ENCODE measurements around the gene SNX8. TPM values are rescaled to one million over a fixed set of nuclear protein-coding genes. Genes with fewer than 3 reads are reported as not detected.
"Not testable (repeated sequence)": the region's sequence is repeated elsewhere in the genome, so short reads cannot be mapped to it uniquely, and the experiment has no call there.

Gene SNX8
- total RNA-seq, 2 donors from 2014 or later, result 34.2 to 35.9 TPM

DNA sequence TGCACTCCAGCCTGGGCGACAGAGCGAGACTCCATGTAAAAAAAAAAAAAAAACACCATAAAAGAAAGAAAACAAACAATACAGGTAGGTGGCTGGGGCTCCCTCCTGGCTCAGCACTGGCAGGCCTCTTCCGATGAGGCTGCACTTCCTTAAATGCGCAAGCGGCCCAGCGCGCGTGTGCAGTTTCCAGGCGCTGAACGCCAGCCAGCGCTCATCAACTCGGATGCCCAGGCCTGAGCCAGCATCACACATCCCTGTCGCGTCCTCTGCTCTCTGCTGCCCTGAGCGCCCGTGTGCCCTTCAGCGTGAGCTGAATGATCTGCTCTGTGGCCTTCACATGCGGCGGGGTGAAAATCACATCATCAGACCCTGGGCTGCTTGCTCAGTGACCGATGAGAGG lies 40.4 kb downstream of the SNX8 start:
- intact Hi-C loops (cut with DNase I), result no loop called here
- no peak for DNase-seq (ENCODE audit: low spot score)

DNA sequence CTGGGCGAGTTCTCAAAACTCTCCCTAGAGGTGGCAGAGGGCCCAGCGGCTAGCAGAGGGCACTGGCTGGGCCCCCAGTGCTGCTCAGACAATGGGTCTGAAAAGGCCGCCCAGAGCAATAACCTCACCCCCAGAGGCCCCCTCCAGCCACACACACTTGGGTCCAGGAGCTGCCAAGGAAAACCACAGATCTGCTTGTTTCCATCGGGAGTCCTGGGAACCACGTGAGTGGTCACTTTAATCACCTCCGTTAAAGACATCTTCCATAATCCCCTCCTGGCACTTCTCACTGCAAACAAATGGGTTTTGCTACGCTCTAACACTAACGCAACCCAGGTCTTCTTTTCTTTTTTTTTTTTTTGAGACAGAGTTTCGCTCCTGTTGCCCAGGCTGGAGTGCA lies 42.2 kb downstream of the SNX8 start:
- DNase-seq (ENCODE audit: low spot score), result no peak

DNA sequence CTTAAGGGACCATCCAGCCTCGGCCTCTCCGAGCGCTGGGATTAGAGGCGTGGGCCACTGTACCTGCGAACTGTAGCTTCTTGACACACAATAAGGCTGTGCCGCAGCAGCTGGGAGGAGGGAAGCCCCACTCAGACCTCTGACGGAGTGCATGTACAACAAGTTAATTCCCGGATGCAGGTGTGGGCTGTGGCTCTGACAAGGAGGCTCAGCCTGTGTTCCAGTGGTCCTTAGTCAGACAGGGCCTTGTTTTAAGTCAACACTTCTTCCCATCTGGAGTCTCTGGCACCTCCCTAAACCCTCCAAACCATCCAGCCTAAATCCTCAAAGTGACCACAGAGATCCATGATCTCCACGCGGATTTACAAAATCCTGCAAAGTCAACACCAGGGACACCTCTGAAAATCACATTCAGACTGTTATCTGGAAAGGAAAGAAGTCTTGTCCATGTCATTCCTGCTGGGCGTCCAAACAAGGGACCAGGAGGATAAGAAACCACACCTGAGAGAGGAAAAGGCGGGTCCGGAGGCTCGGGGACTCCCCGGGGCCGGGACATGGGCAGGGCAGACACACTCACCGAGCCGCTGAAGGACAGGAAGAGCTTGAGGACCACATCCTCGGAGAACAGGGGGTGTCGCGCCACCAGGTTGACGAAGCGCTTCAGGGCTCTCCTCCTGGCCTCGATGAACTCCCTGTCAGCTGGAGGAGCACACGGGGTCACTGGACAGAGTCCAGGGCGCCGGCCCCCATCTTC lies 42.8 kb downstream of the SNX8 start:
- no peak for DNase-seq (ENCODE audit: low spot score)
- intact Hi-C loops (cut with DNase I), result no loop called here

More for the DNA sequence above, 42.2 kb downstream of the SNX8 start:
- intact Hi-C loops (cut with DNase I), result no loop called here

DNA sequence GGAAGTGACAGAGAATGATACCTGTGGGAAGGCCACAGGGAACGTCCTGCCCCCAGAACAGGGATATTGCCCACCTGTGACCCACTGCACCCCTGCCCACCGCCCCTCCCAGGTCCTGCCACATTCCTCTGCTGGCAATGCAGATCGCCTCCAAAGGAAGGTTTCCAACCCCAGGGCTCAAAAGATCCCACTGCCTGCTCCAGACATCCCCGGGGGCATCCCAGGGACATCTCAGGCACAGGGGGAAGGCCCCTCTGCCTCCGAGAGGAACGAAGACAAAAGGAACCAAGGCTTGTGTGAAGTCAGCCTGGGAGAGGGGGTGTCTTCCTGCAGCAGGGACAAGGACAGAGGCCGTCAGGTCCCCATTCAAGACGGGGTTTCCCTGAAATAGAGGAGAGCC lies 43.7 kb downstream of the SNX8 start:
- intact Hi-C loops (cut with DNase I), result no loop called here
- no peak for DNase-seq (ENCODE audit: low spot score)

DNA sequence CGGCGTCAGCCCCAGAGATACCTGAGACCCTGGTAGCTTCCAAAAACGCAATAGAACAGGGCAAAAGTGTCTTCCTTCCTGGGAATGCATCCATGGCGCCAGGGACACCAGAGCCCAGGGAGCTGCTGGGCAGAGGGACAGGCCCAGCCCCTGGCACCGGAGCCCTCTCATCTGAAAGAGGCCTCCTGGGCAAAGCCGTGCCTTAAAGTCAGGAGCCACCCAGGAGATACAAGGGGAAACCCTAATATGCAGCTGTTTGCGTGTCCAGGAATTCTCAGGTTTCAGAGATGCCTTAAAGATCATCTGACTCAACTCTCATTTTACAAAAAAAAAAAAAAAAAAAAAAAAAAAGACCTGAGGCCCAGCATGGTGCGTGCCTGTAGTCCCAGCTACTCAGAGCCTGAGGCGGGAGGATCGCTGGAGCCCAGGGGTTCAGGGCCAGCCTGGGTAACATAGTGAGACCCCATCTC lies 44.2 kb downstream of the SNX8 start:
- intact Hi-C loops (cut with DNase I), result no loop called here
- no peak for DNase-seq (ENCODE audit: low spot score)

DNA sequence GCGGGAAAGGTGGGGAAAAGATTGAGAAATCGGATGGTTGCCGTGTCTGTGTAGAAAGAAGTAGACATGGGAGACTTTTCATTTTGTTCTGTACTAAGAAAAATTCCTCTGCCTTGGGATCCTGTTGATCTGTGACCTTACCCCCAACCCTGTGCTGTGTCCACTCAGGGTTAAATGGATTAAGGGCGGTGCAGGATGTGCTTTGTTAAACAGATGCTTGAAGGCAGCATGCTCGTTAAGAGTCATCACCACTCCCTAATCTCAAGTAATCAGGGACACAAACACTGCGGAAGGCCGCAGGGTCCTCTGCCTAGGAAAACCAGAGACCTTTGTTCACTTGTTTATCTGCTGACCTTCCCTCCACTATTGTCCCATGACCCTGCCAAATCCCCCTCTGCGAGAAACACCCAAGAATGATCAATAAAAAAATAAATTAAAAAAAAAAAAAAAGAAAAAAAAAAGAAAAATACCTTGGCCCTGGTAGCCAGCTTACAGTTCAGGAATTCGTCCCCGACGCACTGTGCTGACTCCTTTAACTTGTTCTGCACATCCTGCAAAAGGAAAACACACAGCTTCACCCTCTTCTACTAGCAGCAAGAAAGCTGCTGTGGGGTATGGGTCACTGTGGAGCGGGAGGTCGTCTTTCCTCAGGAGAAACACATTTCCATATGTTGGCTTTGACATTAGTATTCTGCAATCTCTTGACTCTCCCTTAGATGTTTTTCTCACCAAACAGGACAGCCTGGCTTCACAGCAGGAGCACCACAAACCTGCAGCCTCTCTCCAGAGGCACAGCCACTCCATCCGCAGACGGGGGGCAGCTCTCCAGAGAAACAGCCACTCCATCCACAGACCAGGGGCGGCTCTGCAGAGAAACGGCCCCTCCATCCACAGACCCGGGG lies 44.9 kb downstream of the SNX8 start:
- intact Hi-C loops (cut with DNase I); DNase-seq (ENCODE audit: low spot score): not testable (repeated sequence)

DNA sequence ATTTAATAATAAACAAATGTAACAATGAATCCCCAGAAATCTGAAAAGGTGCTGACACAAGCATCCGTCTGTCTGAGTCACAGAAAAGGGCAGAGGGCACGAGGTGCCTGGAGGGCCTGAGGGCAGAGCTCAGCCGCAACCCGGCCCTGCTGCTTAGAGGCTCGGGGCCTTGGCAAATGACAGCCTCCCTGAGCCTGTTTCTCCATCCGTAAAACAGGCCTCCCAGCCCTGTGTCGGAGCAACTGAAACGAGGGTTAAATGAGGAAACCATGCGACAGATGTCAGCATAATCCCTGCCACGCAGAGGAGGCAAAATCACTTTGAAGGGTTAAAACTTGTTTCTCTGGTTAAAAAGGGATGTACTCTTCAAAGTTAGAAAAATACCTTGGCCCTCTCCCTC lies 47.3 kb downstream of the SNX8 start:
- DNase-seq (ENCODE audit: low spot score), result no peak
- intact Hi-C loops (cut with DNase I), result no loop called here

DNA sequence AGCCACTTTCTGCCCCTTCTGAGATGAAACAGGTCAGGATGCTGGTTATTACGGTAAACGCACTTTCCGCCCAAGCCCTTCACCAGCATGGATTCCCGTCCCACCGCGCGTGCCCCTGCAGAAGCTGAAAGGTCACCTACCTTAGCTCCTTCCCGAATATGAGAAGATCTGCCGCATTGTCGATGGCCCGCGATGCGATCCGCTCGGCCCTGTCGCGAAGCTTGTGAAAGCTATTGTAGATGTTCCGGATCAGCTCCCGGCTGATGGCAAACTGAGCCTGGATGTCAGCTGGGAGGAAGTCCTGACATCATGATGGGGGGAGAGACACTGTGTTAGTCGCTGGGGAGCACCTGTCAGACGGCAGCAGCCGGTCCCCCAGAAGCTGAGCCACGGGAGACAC lies 50.1 kb downstream of the SNX8 start:
- no peak for DNase-seq (ENCODE audit: low spot score)
- intact Hi-C loops (cut with DNase I), result no loop called here

DNA sequence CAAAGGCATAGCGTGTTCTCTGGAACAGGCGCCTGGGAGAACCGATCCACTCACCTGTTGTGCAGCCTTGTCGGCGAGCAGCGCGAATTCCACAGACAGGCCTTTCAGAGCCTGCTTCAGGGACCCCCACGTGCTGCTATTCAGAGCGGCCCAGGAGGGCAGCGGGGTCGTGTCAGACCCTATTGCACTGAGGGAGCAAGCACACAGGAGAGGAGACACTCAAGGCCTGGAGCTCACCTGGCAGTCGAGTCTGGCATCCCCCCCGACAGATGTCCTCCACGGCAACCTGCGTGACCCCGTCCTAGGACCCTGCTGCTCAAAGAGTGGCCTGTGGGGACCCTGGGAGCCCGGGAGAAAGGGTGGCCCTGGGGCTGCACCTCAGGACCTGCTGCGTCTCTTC lies 51.1 kb downstream of the SNX8 start:
- intact Hi-C loops (cut with DNase I), result no loop called here
- no peak for DNase-seq (ENCODE audit: low spot score)

DNA sequence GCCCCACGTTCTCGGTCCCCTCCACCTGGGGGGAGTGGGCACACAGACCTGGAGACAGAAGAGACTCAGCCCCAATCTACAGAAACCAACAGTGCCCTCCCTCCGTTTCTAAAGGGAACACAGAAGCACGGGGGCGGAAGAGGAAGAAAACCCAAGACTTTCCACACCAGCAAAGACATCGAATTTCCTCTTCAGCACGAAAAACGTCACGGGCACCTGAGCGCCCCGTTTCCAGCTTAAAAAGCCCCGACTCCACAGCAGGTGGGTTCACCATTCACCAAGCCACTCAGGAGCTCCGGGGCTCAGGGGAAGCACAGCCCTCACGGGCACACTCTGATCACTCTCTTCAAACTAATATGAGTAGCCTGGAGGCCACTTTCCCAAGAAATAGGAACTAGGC lies 52.6 kb downstream of the SNX8 start:
- no peak for DNase-seq (ENCODE audit: low spot score)
- intact Hi-C loops (cut with DNase I), result no loop called here

DNA sequence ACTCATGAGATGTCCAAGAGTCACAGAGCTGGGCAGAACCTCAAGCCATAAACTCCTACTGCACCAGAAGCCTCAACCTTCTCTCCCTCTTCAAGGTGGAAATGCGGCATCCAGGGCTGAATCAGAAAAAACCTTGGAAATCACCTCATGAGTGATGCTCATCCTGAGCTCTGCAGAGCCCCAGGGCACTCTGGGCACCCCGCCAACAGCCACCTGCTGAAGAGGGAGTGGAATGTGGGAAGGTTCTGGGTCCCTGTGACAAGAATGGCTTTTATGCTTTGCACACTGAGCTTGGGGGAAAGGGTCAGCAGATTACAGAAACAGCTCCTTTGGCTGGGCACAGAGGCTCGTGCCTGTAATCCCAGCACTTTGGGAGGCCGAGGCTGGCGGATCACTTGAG lies 53.4 kb downstream of the SNX8 start:
- DNase-seq (ENCODE audit: low spot score), result no peak
- intact Hi-C loops (cut with DNase I), result no loop called here

DNA sequence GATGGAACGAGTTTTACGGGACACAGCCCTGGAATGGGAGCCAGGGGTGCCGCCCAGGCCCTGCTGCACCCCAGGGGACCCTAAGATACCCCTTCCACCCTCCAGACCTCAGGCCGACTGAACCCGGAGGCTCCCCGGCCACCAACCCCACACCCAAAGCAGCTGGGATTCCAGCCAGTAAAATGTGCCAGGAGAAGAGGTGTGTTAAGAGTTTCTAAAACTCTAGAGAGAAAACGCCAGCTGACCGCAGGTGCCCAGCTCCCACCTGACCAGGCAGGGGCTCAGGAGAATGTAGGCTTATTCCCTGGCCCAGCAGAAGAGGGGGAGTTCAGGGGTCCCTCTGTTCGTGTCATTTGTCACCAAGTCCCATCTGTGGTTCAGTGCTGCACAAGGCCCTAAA lies 54.8 kb downstream of the SNX8 start:
- intact Hi-C loops (cut with DNase I), result no loop called here
- no peak for DNase-seq (ENCODE audit: low spot score)

DNA sequence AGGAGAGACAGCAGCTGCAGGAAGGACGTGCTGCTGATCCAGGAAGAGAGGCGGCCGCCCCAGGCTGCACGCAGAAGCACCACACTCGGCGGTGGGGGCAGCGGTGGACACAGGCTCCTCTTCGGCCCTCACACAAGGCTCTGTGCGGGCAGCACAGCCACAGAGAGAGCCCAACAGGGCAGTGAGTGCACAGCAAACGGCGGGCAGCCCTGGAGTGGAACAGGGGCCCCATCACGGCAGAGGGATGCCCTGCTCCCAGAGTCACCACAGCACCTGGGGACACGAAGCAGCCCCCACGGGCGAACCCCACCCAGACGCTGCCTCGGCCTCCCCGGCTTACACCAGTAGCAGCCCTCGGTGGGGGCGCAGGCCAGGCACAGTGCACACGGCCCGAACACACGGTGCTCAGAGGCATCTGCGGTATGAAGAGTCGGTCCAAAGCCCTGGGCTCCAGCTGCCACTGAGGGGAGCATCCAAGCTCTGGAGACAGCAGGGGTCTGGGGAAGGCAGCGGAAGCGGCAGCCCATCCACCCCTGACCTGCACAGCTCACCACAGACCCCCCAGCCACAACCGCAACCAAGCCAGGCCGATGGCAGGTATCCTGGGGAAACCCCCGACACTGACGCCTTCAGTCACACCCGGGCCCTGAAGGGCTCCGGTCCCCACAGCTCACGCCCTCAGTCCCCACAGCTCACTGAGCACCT lies 55.4 kb downstream of the SNX8 start:
- DNase-seq (ENCODE audit: low spot score), result no peak
- intact Hi-C loops (cut with DNase I), result no loop called here

DNA sequence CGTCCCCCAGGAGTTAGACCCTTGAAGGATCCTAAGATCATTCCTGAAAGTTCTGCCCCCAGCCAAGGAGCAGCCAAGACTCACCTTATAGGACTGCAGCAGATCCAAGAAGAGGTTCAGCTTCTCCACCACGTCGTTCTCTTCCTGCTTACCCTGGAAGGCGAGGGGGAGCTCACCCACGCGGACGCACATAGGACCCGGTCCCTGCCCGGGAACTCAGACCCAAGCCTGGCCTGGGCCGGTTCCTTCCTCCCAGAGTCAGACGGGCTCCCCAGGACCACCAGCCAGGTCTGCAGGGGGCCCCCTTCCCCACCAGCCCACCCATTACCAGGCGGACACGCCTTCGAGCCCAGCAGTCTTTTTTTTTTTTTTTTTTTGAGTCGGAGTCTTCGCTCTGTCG lies 56.6 kb downstream of the SNX8 start:
- intact Hi-C loops (cut with DNase I), result no loop called here
- DNase-seq (ENCODE audit: low spot score), result no peak

DNA sequence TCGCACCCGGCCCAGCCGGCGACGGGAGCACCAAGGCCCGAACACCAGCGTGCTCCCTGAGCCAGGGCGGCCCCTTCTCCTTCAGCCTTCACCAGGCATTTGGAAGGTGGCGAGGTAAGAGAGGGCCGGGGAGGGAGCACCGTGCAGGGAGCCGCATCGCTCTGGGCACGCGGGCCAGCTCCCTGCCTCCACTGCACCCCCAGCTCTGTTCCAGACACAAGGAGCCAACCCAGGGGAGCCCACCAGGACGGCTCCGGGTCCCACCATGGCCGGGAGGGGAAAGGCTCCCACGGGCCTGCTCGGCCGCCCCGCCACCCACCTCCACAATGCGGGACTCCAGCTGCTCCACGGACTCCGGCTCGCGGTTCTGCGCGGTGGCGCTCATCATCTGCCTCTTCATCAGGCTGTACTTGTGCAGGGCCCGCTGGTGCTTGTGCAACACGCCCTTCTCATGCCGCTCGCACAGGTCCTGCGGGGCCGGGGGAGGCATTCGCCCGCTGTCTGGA lies 57.1 kb downstream of the SNX8 start:
- no peak for DNase-seq (ENCODE audit: low spot score)
- intact Hi-C loops (cut with DNase I), result no loop called here

DNA sequence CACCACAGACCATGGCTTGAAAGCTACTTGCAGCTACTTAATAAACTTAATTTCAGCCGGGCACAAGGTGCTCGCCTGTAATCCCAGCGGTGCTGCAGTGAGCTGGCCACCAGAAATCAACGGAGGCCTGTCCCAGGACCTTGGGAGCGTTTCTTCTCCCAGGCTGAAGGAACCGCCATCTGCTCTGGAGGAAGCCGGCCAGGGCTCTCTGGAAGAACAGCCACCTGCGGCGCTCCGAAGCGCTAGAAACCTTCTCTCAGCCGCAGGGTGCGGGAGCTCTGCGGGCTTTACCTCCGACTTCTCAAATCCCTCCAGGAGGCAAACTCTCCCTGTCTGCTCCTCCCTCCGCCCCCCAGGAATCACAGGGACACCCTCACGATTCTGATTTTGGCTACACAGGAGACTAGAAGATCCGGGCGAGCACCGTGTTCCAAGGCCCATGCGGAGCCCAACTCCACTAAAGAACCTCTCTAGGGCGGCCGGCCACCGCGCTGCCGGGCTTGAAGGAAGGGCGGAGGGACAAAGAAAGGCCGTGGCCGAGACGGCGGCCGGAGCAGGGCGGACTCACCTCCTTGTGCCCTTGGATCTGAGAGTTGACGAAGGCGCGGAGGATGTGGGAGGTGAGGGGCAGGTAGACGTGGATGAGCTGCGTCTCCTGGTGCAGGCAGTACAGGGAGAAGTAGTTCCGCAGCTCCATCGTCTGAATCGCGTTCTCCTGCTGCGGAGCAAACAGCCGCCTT lies 57.8 kb downstream of the SNX8 start:
- no peak for DNase-seq (ENCODE audit: low spot score)
- intact Hi-C loops (cut with DNase I), result no loop called here

DNA sequence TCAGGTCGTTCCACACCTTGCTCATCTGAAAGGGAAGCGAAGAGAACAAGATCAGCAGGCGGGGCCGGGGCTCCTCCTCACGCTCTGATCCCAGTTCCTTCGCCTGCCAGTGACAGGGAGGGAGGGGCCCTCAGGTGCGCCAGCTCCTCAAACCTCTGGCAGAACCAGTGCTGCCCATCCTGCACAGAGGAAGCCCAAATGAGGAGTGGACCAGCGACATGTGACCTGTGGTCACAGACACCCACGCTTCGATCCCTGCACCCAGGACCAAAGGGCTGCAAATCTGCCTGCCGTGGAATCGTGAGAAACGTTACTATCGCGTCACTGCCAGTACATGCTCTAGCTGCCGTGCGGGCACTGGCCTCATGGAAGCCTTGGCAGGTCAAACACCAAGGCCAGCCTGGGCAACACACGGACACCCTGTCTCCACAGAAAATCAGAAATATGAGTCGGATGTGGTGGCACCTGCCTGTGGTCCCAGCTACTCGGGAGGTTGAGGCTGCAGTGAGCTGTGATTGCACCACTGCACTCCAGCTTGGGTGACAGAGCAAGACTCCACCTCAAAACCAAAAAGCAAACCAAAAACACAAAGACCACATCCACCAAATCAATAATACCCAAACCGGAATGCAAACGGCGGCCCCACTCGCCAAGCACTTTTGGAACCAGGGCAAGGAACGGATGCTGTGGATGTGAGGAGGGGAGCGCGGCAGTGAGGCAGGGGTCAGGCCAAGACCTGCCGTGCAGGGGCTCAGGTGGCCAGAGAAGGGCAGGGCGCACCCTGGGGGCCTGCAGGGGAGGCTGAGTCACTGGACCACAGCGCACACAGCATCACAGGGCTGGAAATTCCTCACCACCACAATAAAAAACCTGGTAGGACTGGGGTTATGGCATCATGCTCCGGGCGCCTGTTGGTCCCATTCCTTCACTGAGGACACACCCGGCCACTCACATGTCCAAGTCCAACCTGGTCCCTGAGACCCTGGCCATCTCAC lies 58.8 kb downstream of the SNX8 start:
- intact Hi-C loops (cut with DNase I), result no loop called here
- no peak for DNase-seq (ENCODE audit: low spot score)

Data from posterior vena cava (tissue), 2 donors.